Left cardiac atrium (tissue), 4 donors: ENCODE measurements around the gene PHC1. TPM values are rescaled to one million over a fixed set of nuclear protein-coding genes. Genes with fewer than 3 reads are reported as not detected.
"Not testable (repeated sequence)": the region's sequence is repeated elsewhere in the genome, so short reads cannot be mapped to it uniquely, and the experiment has no call there.

ENCODE experiments used
- ATAC-seq, 2 donors: fragments of 200-7000 bp; cut with Tn5 transposase; one replicate each; pipeline ENCODE4 v1.9.1; 2020; ENCODE audit warnings: mild to moderate bottlenecking in 2 of 2, moderate library complexity in 2 of 2
- DNase-seq: peaks from one replicate; pipeline ENCODE4 v3.0.0-alpha.2; 2020
- intact Hi-C, 2 donors: fragments of 100-400 bp; cut with DNase I; formaldehyde crosslinking; loops; one replicate each; pipeline versions ENCODE4 v1.14.1 to v1.15.1; 2022 to 2023
- long read RNA-seq: library from polyadenylated mRNA; unstranded; transcript quantifications from one replicate; pipeline ENCODE4 v2.0.0, GENCODE V29; 2021
- total RNA-seq, 2 donors: library from RNA; stranded (reverse); fragmentation: NEBNext Ultra II Directional; extraction: Animal tissue kit (Norgen Biotek cat#: 25700); gene quantifications; one replicate each; pipeline ENCODE4 v1.2.1, GENCODE V29; 2021
- donor health status: DM: no; HTN: yes; CAD: no.
- donor health status: DM: no; HTN: yes; CAD: no; lungs with severe emphysema.
- donor health status: DM: yes; HTN: yes; CAD: no.
- donor health status: Dilated cardiomyopathy.

PHC1 gene
- 10 to 100 TPM; 20.1 to 20.3 TPM for total RNA-seq
- long read RNA-seq, partial matches to known transcripts = 14 of 19 reads
- long read RNA-seq, other reads (novel, unspliced or antisense) = 2 of 19 reads

- peak; percentile 86 to 89 for ATAC-seq
- intact Hi-C loops = not testable (repeated sequence)
Measured at GRCh38 chr12:8914033-8914715, at the start of gene PHC1. PHC1 (plus strand) TSS chr12:8914509; CDS start chr12:8917678, 3,169 bp downstream.

GRCh38 chr12:8866429-8866828 lies 47.9 kb upstream of the PHC1 start:
- ATAC-seq (no peak), DNase-seq (no peak)
- intact Hi-C loops = loop anchor here in 1 of 2 donors (10.0 kb wide), 1 partner anchor 92 kb away; no protein-coding TSS in a partner anchor

More at GRCh38 chr12:8914033-8914715, at the start of gene PHC1:
- DNase-seq = peak; percentile 88

GRCh38 chr12:8867009-8867408 lies 47.3 kb upstream of the PHC1 start:
- ATAC-seq (no peak), DNase-seq (no peak)
- intact Hi-C loops = loop anchor here in 1 of 2 donors (10.0 kb wide), 1 partner anchor 92 kb away; no protein-coding TSS in a partner anchor

GRCh38 chr12:8867786-8868185 lies 46.5 kb upstream of the PHC1 start:
- DNase-seq (no peak), ATAC-seq (no peak)
- intact Hi-C loops = loop anchor here in 1 of 2 donors (10.0 kb wide), 1 partner anchor 93 kb away; no protein-coding TSS in a partner anchor

GRCh38 chr12:8870586-8870985 lies 43.7 kb upstream of the PHC1 start:
- no peak for ATAC-seq
- intact Hi-C loops = no loop called here

GRCh38 chr12:8871068-8871467 lies 43.2 kb upstream of the PHC1 start:
- ATAC-seq (no peak), DNase-seq (no peak)
- intact Hi-C loops = no loop called here

More at GRCh38 chr12:8870586-8870985, 43.7 kb upstream of the PHC1 start:
- DNase-seq = no peak

GRCh38 chr12:8876887-8877286 lies 37.4 kb upstream of the PHC1 start:
- intact Hi-C loops = no loop called here
- DNase-seq (no peak), ATAC-seq (no peak)

GRCh38 chr12:8886502-8887284 lies 27.6 kb upstream of the PHC1 start:
- no peak for ATAC-seq
- intact Hi-C loops = no loop called here

GRCh38 chr12:8887285-8887715 lies 27.0 kb upstream of the PHC1 start:
- intact Hi-C loops = no loop called here
- no peak for ATAC-seq
- DNase-seq = no peak

More at GRCh38 chr12:8886502-8887284, 27.6 kb upstream of the PHC1 start:
- DNase-seq = no peak

- ATAC-seq = peak; percentile 81 to 84
- DNase-seq = peak; percentile 37
- intact Hi-C loops = loop anchor here (5.0 to 10.0 kb wide), 3 partner anchors 116 to 208 kb away; no protein-coding TSS in a partner anchor
Measured at GRCh38 chr12:8890313-8891085, 23.8 kb upstream of the PHC1 start.

- ATAC-seq (no peak), DNase-seq (no peak)
- intact Hi-C loops = loop anchor here (5.0 to 10.0 kb wide), 3 partner anchors 117 to 210 kb away; no protein-coding TSS in a partner anchor
Measured at GRCh38 chr12:8891976-8892375, 22.3 kb upstream of the PHC1 start.

GRCh38 chr12:8894378-8894777 lies 19.9 kb upstream of the PHC1 start:
- ATAC-seq = no peak

GRCh38 chr12:8894986-8895385 lies 19.3 kb upstream of the PHC1 start:
- ATAC-seq (no peak), DNase-seq (no peak)
- intact Hi-C loops = loop anchor here (5.0 to 10.0 kb wide), 3 partner anchors 120 to 213 kb away; no protein-coding TSS in a partner anchor

More at GRCh38 chr12:8894378-8894777, 19.9 kb upstream of the PHC1 start:
- DNase-seq = no peak
- intact Hi-C loops = loop anchor here (5.0 to 10.0 kb wide), 3 partner anchors 120 to 212 kb away; no protein-coding TSS in a partner anchor

- intact Hi-C loops = loop anchor here (10.0 kb wide), 2 partner anchors 122 to 212 kb away; no protein-coding TSS in a partner anchor
- no peak for ATAC-seq
- no peak for DNase-seq
Measured at GRCh38 chr12:8897081-8897480, 17.2 kb upstream of the PHC1 start.

- intact Hi-C loops = loop anchor here (10.0 kb wide), 2 partner anchors 125 to 215 kb away; no protein-coding TSS in a partner anchor
Measured at GRCh38 chr12:8899830-8900229, 14.5 kb upstream of the PHC1 start.

GRCh38 chr12:8902703-8903102 lies 11.6 kb upstream of the PHC1 start:
- intact Hi-C loops, ATAC-seq, DNase-seq: not testable (repeated sequence)

More at GRCh38 chr12:8899830-8900229, 14.5 kb upstream of the PHC1 start:
- ATAC-seq (no peak), DNase-seq (no peak)

GRCh38 chr12:8903646-8904045 lies 10.7 kb upstream of the PHC1 start:
- ATAC-seq = no peak

GRCh38 chr12:8904665-8905064 lies 9.6 kb upstream of the PHC1 start:
- intact Hi-C loops = no loop called here
- ATAC-seq (no peak), DNase-seq (no peak)

More at GRCh38 chr12:8903646-8904045, 10.7 kb upstream of the PHC1 start:
- no peak for DNase-seq
- intact Hi-C loops = no loop called here
